ENCODE measurements around the gene LIPI. TPM values are rescaled to one million over a fixed set of nuclear protein-coding genes. Genes with fewer than 3 reads are reported as not detected.

LIPI gene
- total RNA-seq, 1 experiment from 2014 or later = not detected

DNA sequence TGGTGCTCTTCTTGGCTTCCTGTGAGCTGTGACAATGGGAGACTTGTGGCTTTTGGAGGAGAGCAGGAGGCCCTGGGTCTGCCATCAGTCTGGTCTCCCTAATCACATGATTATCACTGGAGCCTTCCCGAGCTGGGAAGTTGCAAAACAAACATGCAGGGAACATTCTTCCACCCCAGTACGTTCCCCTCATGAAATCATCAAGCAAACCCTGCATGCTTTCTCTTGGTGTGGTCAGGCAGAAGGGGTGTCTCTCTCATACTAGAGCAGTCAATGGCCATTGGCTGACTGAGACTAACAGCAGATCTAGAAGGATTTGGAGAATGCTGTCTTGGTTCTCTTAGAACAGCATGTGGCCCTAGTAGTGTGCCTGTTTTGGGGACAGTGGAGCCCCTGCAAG, 111.2 kb downstream of the LIPI start:
- ChIA-PET CTCF (no interaction called here), POLR2A (ENCODE audit: unreplicated experiment) (no interaction called here)
- ATAC-seq = no peak

DNA sequence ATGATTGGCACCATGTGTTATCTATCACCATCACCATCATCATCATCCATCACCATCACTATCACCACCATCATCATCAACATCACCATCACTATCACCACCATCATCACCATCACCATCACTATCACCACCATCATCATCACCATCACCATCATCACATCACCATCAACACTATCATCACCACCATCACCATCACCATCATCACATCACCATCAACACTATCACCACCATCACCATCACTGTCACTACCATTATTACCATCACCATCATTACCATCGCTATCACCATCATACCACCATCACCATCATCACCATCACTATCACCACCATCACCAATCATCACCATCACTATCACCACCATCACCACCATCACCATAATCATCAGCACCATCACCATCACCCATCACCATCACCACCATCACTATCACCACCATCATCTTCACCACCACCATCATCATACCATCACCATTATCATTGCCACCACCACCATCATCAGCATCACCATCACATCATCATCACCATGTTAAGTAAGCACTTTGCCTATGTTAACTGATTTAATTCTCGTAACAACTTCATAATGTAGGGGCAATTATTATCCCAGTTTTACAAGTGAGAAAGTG, 112.8 kb downstream of the LIPI start:
- H3K36me3 ChIP-seq (ENCODE audit: low read depth, low read length) = no peaks in the 10 kb centered on the region
- DNase-seq (no peak), ATAC-seq (no peak)
- TF ChIP-seq EZH2 (IDR thresholded peaks at IDR 0.05; ENCODE audit: low read length, unreplicated experiment) (no peak), EZH2phosphoT487 (IDR thresholded peaks at IDR 0.05; ENCODE audit: borderline replicate concordance, low read length) (no peak)
- TF ChIP-seq, protein P1, sequence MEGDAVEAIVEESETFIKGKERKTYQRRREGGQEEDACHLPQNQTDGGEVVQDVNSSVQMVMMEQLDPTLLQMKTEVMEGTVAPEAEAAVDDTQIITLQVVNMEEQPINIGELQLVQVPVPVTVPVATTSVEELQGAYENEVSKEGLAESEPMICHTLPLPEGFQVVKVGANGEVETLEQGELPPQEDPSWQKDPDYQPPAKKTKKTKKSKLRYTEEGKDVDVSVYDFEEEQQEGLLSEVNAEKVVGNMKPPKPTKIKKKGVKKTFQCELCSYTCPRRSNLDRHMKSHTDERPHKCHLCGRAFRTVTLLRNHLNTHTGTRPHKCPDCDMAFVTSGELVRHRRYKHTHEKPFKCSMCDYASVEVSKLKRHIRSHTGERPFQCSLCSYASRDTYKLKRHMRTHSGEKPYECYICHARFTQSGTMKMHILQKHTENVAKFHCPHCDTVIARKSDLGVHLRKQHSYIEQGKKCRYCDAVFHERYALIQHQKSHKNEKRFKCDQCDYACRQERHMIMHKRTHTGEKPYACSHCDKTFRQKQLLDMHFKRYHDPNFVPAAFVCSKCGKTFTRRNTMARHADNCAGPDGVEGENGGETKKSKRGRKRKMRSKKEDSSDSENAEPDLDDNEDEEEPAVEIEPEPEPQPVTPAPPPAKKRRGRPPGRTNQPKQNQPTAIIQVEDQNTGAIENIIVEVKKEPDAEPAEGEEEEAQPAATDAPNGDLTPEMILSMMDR (conservative IDR thresholded peaks at IDR 0.05; ENCODE audit: low read depth, low read length) = no peak
- no peak overlapping the region for H3K27ac ChIP-seq (ENCODE audit: low read length)
- no peaks in the 10 kb centered on the region for H3K79me2 ChIP-seq (ENCODE audit: low read length)
- H3K9ac ChIP-seq (ENCODE audit: low read length) = no peak overlapping the region
- no peaks in the 10 kb centered on the region for H4K20me1 ChIP-seq (ENCODE audit: low read length)
- H3F3A ChIP-seq (ENCODE audit: low read length, unreplicated experiment) = no peaks in the 10 kb centered on the region
- H3K4me3 ChIP-seq (ENCODE audit: low read length) = no peak overlapping the region
- intact Hi-C loops (cut with micrococcal nuclease) = no loop called here
- H3K4me2 ChIP-seq (ENCODE audit: low read length) = no peak overlapping the region
- H2AFZ ChIP-seq (ENCODE audit: low read length) = no peak overlapping the region
- no peaks in the 10 kb centered on the region for H3K4me1 ChIP-seq (ENCODE audit: insufficient read depth, low read length)
- no peaks in the 10 kb centered on the region for H3K9me3 ChIP-seq (ENCODE audit: low read length)
- no peaks in the 10 kb centered on the region for H3K9me2 ChIP-seq (replicated peaks; ENCODE audit: low read length)
- ChIA-PET CTCF (no interaction called here), POLR2A (ENCODE audit: unreplicated experiment) (no interaction called here)
- H3K27me3 ChIP-seq (ENCODE audit: low read length) = no peaks in the 10 kb centered on the region
- BruUV-seq (replicated peaks) = no TSS peak

More for the DNA sequence above, 111.2 kb downstream of the LIPI start:
- H3K4me2 ChIP-seq (ENCODE audit: low read length) = no peak overlapping the region
- H3K9me2 ChIP-seq (replicated peaks; ENCODE audit: low read length) = no peaks in the 10 kb centered on the region
- H3K4me1 ChIP-seq (ENCODE audit: insufficient read depth, low read length) = no peaks in the 10 kb centered on the region
- no peak for TF ChIP-seq EZH2 (IDR thresholded peaks at IDR 0.05; ENCODE audit: low read length, unreplicated experiment)
- TF ChIP-seq EZH2phosphoT487 (IDR thresholded peaks at IDR 0.05; ENCODE audit: borderline replicate concordance, low read length) = no peak
- TF ChIP-seq, protein P1 (conservative IDR thresholded peaks at IDR 0.05; ENCODE audit: low read depth, low read length) = no peak
- no peak overlapping the region for H3K9ac ChIP-seq (ENCODE audit: low read length)
- H3K4me3 ChIP-seq (ENCODE audit: low read length) = no peak overlapping the region
- no peaks in the 10 kb centered on the region for H3K27me3 ChIP-seq (ENCODE audit: low read length)
- no peaks in the 10 kb centered on the region for H3K79me2 ChIP-seq (ENCODE audit: low read length)
- H3K36me3 ChIP-seq (ENCODE audit: low read depth, low read length) = no peaks in the 10 kb centered on the region
- no TSS peak for BruUV-seq (replicated peaks)
- H3K9me3 ChIP-seq (ENCODE audit: low read length) = no peaks in the 10 kb centered on the region
- intact Hi-C loops (cut with micrococcal nuclease) = no loop called here
- H4K20me1 ChIP-seq (ENCODE audit: low read length) = no peaks in the 10 kb centered on the region
- no peak overlapping the region for H3K27ac ChIP-seq (ENCODE audit: low read length)
- H3F3A ChIP-seq (ENCODE audit: low read length, unreplicated experiment) = no peaks in the 10 kb centered on the region
- no peak for DNase-seq
- no peak overlapping the region for H2AFZ ChIP-seq (ENCODE audit: low read length)

DNA sequence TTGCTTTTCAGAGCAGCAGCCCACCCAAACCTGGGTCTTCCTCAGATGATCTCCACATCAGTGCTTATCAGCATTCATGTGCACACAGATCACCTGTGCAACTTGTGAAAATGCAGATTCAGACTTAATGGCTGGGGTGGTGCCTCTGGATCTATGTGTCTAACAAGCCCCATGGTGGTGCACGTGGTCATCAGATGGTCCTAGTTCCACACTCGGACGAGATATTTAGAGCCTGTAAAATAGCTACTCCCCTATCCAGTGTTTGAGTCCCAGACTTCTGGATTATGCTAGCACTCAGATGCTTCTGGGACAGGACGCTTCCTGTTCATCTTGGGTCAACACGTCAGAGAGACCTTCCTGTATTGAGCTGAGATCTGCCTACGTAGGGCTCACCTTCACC, 114.2 kb downstream of the LIPI start:
- POLR2A ChIA-PET (ENCODE audit: unreplicated experiment) = no interaction called here
- DNase-seq = no peak
- Histone ChIP-seq H3K9me3 (ENCODE audit: low read length) (no peaks in the 10 kb centered on the region), H2AFZ (ENCODE audit: low read length) (no peak overlapping the region), H4K20me1 (ENCODE audit: low read length) (no peaks in the 10 kb centered on the region), H3K9me2 (replicated peaks; ENCODE audit: low read length) (no peaks in the 10 kb centered on the region), H3F3A (ENCODE audit: low read length, unreplicated experiment) (no peaks in the 10 kb centered on the region), H3K79me2 (ENCODE audit: low read length) (no peaks in the 10 kb centered on the region), H3K27ac (ENCODE audit: low read length) (no peak overlapping the region), H3K36me3 (ENCODE audit: low read depth, low read length) (no peaks in the 10 kb centered on the region), H3K4me1 (ENCODE audit: insufficient read depth, low read length) (no peaks in the 10 kb centered on the region), H3K4me3 (ENCODE audit: low read length) (no peak overlapping the region), H3K27me3 (ENCODE audit: low read length) (no peaks in the 10 kb centered on the region), H3K9ac (ENCODE audit: low read length) (no peak overlapping the region), H3K4me2 (ENCODE audit: low read length) (no peak overlapping the region)
- intact Hi-C loops (cut with micrococcal nuclease) = no loop called here
- no TSS peak for BruUV-seq (replicated peaks)
- CTCF ChIA-PET = no interaction called here
- TF ChIP-seq EZH2 (IDR thresholded peaks at IDR 0.05; ENCODE audit: low read length, unreplicated experiment) = no peak
- no peak for TF ChIP-seq EZH2phosphoT487 (IDR thresholded peaks at IDR 0.05; ENCODE audit: borderline replicate concordance, low read length)
- TF ChIP-seq, protein P1 (conservative IDR thresholded peaks at IDR 0.05; ENCODE audit: low read depth, low read length) = no peak
- ATAC-seq = no peak
